ENCODE data around the gene SEC23A. TPM values are rescaled to one million over a fixed set of nuclear protein-coding genes. Genes with fewer than 3 reads are reported as not detected.

The SEC23A gene
- total RNA-seq, 2 donors from 2014 or later, result 85.1 to 104 TPM

DNA sequence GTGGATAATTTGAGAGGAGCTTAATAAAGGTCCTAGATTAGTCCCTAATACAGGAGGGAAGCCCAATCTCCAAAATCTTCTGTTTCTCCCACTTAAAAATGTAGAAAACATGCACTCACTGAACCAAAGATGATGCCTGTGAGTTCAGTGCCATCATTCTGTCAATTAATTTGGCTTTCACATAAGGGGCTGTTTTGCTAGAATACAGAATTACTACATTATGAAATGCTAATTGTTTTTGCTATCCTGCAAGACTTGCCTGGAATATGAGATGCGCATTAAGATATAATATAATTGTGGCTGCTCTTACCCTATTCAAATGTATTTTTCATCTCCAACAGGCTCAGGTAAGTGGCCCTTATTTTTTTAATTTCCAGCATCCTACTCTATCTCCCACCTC is 111.7 kb downstream of the SEC23A start:
- TF ChIP-seq, protein P1, sequence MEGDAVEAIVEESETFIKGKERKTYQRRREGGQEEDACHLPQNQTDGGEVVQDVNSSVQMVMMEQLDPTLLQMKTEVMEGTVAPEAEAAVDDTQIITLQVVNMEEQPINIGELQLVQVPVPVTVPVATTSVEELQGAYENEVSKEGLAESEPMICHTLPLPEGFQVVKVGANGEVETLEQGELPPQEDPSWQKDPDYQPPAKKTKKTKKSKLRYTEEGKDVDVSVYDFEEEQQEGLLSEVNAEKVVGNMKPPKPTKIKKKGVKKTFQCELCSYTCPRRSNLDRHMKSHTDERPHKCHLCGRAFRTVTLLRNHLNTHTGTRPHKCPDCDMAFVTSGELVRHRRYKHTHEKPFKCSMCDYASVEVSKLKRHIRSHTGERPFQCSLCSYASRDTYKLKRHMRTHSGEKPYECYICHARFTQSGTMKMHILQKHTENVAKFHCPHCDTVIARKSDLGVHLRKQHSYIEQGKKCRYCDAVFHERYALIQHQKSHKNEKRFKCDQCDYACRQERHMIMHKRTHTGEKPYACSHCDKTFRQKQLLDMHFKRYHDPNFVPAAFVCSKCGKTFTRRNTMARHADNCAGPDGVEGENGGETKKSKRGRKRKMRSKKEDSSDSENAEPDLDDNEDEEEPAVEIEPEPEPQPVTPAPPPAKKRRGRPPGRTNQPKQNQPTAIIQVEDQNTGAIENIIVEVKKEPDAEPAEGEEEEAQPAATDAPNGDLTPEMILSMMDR (IDR thresholded peaks at IDR 0.05), result no peak
- no peak overlapping the region for H3K27ac ChIP-seq
- DNase-seq (ENCODE audit: low spot score), result no peak
- no peaks in the 10 kb centered on the region for H3K9me3 ChIP-seq
- peaks cover 0 to 9% of the 10 kb centered on the region in 2 donors for H3K4me1 ChIP-seq
- H3K36me3 ChIP-seq, result no peaks in the 10 kb centered on the region
- H3K4me3 ChIP-seq, result no peak overlapping the region
- H3K27me3 ChIP-seq, result no peaks in the 10 kb centered on the region

DNA sequence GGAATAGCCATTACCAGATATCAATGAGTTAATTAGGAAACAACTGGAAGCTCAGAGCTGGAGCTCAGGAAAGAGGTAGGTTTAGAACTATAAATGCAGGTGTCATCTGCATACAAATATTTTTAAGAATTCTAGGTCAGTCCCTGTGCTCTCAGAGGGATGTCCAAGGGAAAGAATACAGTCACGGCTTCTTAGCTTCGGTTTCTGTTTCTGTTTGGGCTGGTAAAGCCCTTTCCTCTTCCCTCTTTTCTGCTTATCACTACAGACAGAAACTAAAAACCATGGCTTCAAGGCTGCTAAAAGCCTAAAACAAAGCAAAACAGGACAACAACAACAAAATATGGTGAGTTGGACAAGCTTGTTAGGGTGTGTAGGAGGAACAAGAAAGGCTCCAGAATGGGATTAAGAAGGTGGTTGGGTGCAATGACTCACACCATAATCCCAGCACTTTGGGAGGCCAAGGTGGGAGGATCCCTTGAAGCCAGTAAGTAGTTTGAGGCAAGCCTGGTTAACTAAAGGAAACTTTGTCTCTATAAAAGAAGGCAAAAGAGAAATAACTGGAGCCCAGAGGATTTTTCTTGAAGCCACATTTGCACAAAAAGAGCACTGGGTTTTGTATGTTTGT is 113.0 kb downstream of the SEC23A start:
- Histone ChIP-seq H3K27ac (no peak overlapping the region), H3K4me1 (peaks cover 0 to 4% of the 10 kb centered on the region in 2 donors), H3K36me3 (no peaks in the 10 kb centered on the region), H3K4me3 (no peak overlapping the region), H3K9me3 (no peaks in the 10 kb centered on the region), H3K27me3 (no peaks in the 10 kb centered on the region)
- TF ChIP-seq, protein P1 (IDR thresholded peaks at IDR 0.05), result no peak
- DNase-seq (ENCODE audit: low spot score), result no peak

DNA sequence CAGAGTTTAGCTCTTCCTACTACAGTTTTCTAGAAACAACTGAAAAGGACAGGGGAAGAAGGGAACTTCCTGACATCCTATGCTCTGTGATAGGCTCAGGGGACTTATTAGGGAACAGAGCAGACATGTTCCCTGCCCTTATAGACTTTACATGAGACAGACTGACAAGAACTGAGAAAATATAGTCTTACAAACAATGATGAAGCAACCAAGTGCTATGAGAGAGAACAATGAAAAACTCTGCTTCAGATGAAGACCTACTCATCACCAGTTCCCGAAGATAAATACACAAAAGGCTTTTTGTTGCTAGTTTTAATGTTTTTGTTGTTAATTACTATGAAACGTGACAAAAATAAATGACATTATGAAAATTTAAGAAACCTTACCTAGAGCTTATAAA is 115.3 kb downstream of the SEC23A start:
- DNase-seq (ENCODE audit: low spot score), result no peak
- no peak overlapping the region for H3K27ac ChIP-seq
- no peak overlapping the region for H3K4me3 ChIP-seq
- peaks cover 0 to 7% of the 10 kb centered on the region in 2 donors for H3K9me3 ChIP-seq
- no peaks in the 10 kb centered on the region for H3K36me3 ChIP-seq
- no peaks in the 10 kb centered on the region for H3K27me3 ChIP-seq
- TF ChIP-seq, protein P1 (IDR thresholded peaks at IDR 0.05), result no peak
- peaks cover 0 to 4% of the 10 kb centered on the region in 2 donors for H3K4me1 ChIP-seq

DNA sequence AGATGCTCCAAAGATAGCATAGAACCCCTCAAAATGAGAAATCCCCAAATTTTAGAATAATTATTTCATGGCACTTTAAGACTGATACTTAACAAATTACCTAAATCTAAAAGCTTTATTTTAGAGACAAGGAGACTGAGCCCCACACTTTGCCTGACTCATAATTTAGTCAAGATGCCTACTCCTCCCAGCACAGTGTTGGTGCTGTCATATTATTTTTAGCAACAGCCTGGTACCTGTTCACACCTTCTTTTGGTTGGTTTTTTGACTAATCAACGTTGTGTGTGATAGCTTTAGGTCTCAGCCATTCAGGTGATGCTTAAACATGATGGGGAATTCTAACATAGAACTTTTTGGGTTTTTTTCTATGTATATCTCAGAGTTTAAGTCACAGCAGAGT is 120.2 kb downstream of the SEC23A start:
- no peak for DNase-seq (ENCODE audit: low spot score)
- Histone ChIP-seq H3K4me3 (no peak overlapping the region), H3K4me1 (no peaks in the 10 kb centered on the region), H3K27ac (no peak overlapping the region), H3K27me3 (no peaks in the 10 kb centered on the region), H3K36me3 (no peaks in the 10 kb centered on the region), H3K9me3 (peaks cover 0 to 9% of the 10 kb centered on the region in 2 donors)
- TF ChIP-seq, protein P1 (IDR thresholded peaks at IDR 0.05), result no peak

DNA sequence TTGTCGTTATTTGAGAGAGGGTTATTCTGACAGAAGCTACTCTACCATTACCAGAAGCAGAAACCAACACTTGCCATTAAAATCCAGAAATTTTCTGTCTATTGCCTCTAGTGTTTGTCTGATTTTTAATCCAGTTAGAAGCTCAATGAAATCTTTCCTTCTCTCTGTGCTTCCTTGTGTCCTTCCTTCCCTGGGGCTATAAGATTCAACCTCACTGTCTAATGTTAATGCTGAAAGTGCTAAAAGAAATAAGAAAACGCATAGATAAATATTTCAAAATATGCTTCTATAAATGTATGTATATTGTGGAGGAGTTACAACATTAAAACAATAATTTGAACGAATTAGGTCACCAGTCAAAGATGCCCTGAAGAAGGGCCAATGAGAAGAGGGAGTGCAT is 120.8 kb downstream of the SEC23A start:
- no peaks in the 10 kb centered on the region for H3K36me3 ChIP-seq
- H3K27me3 ChIP-seq, result no peaks in the 10 kb centered on the region
- H3K27ac ChIP-seq, result no peak overlapping the region
- no peak overlapping the region for H3K4me3 ChIP-seq
- DNase-seq (ENCODE audit: low spot score), result no peak
- H3K4me1 ChIP-seq, result no peaks in the 10 kb centered on the region
- TF ChIP-seq, protein P1 (IDR thresholded peaks at IDR 0.05), result no peak
- peaks cover 0 to 12% of the 10 kb centered on the region in 2 donors for H3K9me3 ChIP-seq

Other genes with a start within 250 kb of the SEC23A start
- gene GEMIN2, start 11.1 kb upstream of the SEC23A start, total RNA-seq, result 10 to 100 TPM in 1 of 2 donors, 1 to 10 TPM in 1; 5.2 to 12.2 TPM
- gene TRAPPC6B, start 67.1 kb upstream of the SEC23A start, total RNA-seq, result 10 to 100 TPM; 14.9 to 16.5 TPM
- gene PNN, start 72.0 kb upstream of the SEC23A start, total RNA-seq, result 10 to 100 TPM; 11.4 to 13.4 TPM
- 10 to 100 TPM; 14.2 to 34.2 TPM for gene MIA2, start 130.7 kb upstream of the SEC23A start, total RNA-seq

Data from right atrium auricular region (tissue), 2 donors.